GM04503 (cell line): Measurements from ENCODE around the gene C1QTNF8.

Experiments used
- DNase-seq: peaks from one replicate; pipeline ENCODE4 v3.0.0-alpha.2; 2012; ENCODE audit warnings: low read depth

The C1QTNF8 gene

DNA sequence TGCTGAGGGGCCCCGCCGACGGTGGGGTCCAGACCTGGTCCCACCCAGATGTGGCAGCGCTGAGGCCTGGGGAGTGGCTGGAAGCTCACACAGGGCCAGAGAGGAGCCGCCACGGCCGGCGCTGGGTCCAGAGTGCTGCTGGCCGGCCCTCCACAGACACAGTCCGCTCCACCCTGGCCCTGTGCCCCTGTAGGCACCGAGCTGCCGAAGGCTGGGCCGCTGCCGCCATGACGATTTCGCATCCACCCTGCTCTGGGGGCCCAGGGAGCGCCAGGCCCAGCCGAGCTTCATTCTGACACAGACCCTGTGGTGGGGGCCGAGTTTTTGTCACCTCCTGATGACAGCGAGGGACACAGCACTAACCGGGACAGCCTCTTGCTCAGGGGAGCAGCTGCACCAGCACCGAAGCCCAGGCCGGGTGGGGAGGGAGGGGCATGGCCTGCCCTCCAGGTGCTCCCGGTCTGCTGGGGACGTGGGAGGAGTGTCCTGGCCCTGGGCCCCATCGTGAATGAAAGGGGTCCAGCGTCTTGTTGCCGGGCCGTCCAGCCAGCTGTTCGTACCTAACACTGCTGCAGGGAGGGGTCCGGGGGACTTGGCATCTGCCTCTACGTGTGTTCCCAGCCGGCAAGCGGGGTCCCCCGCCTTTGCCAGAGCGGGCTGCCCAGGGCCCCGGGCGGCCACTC lies 50.6 kb downstream of the C1QTNF8 start:
- no peak for DNase-seq

GRCh38 chr16:1044460-1045309 lies 51.4 kb downstream of the C1QTNF8 start:
- no peak for DNase-seq

- no peak for DNase-seq
Observed at GRCh38 chr16:1043881-1044451, 52.1 kb downstream of the C1QTNF8 start.

GRCh38 chr16:1042866-1043265 lies 53.2 kb downstream of the C1QTNF8 start:
- no peak for DNase-seq

DNA sequence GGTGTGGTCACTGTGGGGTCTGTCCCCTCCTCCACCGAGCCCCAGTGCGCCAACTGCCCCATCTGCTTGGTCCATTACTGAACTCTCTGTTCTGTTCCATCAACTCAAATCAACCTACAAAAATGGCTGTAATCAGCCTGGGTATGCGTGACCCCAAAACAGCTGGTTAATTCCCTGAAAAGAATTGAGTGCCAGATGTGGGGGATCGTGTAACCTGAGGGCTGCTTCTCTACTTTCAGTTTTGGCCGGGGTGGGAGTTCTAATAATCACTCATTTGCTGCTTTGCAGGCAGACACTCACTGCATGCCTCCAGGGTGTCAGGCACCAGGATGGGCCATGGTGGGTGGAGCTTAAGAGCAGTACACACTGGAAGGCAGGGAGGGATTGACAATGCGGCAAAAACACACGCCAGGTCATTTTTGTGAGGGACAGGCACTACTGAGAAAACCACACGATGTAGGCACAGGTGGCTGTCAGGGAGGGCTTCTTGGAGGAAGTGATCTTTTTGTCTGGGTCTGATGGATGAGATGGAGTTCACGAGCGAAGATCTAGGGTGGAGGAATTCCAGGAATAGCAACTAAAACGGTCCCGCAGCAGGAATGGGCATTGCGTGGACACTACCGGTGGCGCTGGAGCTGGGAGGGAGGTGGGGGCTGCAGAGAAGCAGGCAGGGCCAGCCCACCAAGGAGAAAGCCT lies 53.8 kb downstream of the C1QTNF8 start:
- no peak for DNase-seq

DNA sequence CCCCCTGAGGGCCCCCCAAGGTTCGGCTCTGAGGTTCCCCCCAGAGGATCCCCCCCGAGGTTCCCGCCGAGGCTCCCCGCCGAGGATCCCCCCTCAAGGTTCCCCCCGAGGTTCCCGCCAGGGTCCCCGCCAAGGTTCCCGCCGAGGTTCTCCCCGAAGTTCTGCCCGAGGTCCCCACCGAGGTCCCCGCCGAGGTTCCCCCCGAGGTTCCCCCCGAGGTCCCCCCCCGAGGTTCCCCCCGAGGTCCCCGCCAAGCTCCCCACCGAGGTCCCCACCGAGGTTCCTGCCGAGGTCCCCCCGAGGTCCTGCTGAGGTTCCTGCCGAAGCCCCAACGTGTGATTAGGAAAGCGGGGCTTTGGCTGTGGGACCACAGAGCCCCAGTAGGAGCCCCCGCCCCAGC lies 55.7 kb downstream of the C1QTNF8 start:
- DNase-seq, result no peak

DNA sequence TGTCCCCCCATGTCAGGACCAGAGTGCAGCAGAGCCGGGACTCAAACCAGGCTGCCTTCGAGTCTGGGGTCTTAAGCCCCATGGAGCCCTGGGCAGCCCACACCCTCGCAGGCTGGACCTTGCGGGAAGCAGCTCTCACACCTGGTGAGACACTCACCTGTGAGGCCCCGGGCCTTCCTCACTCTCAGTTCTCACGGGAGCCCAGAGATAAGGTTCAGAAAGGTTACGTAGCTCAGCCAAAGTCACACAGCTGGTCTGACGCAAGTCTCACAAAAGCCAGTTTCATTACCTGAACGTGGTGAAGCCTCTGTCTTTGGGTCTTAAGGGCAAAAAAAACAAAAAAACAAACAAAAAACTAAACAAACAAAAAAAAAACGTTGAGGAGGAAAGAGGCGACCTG lies 56.3 kb downstream of the C1QTNF8 start:
- no peak for DNase-seq

GRCh38 chr16:1038932-1039331 lies 57.1 kb downstream of the C1QTNF8 start:
- DNase-seq, result no peak
